22Rv1 (cell line): ENCODE results near the gene COQ8A.

Source experiments
- CTCF ChIP-seq: fragments of 450-650 bp; IDR thresholded peaks from 2 replicates; pipeline ENCODE4 v1.5.1; 2017; ENCODE audit warnings: mild to moderate bottlenecking
- ZFX ChIP-seq: fragments of 450-650 bp; IDR thresholded peaks from 2 replicates; pipeline ENCODE4 v1.6.1; 2017; ENCODE audit warnings: antibody characterized with exemption, borderline replicate concordance

GRCh38 chr1:226891346-226891745, 48.7 kb upstream of the COQ8A start:
- no peak for TF ChIP-seq CTCF
- TF ChIP-seq ZFX, result no peak
